ENCODE results near the gene RBM12. TPM values are rescaled to one million over a fixed set of nuclear protein-coding genes. Genes with fewer than 3 reads are reported as not detected.
A peak's percentile ranks its signal among the peaks of the same experiment; 100 is the strongest.
"Not testable (repeated sequence)": the region's sequence is repeated elsewhere in the genome, so short reads cannot be mapped to it uniquely, and the experiment has no call there.

Gene RBM12
- 147 TPM for total RNA-seq (ENCODE audit: unreplicated experiment)
- long read RNA-seq, full-length matches to known transcripts = 1 of 10 reads
- long read RNA-seq, partial matches to known transcripts = 0 of 10 reads
- long read RNA-seq, other reads (novel, unspliced or antisense) = 9 of 10 reads

DNA sequence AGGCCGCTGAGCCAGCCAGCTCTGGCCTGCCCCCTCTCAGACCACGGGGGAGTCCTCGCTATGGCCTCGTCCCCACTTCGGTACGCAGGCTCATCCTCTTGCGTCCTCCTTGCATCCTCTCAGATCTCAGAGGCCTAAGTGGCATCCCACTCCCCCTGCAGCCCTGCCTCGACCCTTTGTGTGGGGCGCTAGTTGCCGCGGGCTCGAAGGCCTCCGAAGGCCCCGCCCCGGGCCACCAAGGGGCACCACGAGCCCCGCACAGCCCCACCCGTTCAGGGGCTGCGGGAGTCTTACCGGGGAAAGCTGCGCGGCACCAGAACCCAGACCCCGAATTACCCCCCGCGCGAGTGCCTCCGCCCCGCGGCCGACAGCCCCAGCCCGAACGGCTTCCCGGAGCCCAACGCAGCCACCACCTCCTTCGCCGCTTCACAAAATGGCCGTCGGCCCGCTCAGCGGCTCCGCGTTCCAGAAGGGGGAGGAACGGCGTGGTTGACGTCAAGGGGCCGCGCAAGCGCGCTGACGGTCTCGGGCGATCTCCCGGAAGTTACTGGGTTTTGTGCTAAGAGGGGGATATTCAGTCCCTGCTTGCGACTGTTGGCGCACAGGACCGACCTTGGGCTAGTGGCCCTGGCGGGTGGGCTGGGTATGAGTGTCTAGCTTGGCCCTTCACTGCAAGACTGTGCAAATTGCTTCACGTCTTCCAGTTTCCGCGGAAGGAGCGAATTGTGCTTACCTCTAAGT, at the start of gene RBM12, which contains the start of gene CPNE1:
RBM12 (minus strand) TSS at position 435 of the 741 bp plus-strand sequence. CDS start 9,578 bp downstream, outside the sequence.
CPNE1 (minus strand) TSS at position 435 of the 741 bp plus-strand sequence. CDS start 31,977 bp downstream, outside the sequence.
- Mint-ChIP-seq H3K9me3 (ENCODE audit: unreplicated experiment) (no peaks in the 10 kb centered on the region), H3K27me3 (ENCODE audit: unreplicated experiment) (peaks cover 3% of the 10 kb centered on the region), H3K36me3 (ENCODE audit: unreplicated experiment) (no peaks in the 10 kb centered on the region), H3K4me1 (ENCODE audit: low read depth, unreplicated experiment) (peaks cover 23% of the 10 kb centered on the region), H3K4me3 (ENCODE audit: unreplicated experiment) (peak within 1 kb of the TSS; percentile 86), H3K27ac (ENCODE audit: unreplicated experiment) (peak within 1 kb of the TSS; percentile 99)
- DNase-seq = peak; percentile 94
- TF ChIP-seq, protein P1, sequence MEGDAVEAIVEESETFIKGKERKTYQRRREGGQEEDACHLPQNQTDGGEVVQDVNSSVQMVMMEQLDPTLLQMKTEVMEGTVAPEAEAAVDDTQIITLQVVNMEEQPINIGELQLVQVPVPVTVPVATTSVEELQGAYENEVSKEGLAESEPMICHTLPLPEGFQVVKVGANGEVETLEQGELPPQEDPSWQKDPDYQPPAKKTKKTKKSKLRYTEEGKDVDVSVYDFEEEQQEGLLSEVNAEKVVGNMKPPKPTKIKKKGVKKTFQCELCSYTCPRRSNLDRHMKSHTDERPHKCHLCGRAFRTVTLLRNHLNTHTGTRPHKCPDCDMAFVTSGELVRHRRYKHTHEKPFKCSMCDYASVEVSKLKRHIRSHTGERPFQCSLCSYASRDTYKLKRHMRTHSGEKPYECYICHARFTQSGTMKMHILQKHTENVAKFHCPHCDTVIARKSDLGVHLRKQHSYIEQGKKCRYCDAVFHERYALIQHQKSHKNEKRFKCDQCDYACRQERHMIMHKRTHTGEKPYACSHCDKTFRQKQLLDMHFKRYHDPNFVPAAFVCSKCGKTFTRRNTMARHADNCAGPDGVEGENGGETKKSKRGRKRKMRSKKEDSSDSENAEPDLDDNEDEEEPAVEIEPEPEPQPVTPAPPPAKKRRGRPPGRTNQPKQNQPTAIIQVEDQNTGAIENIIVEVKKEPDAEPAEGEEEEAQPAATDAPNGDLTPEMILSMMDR (IDR thresholded peaks at IDR 0.05; ENCODE audit: partially characterized antibody, unreplicated experiment) = no peak

- Mint-ChIP-seq H3K4me1 (ENCODE audit: low read depth, unreplicated experiment) (peaks cover 3% of the 10 kb centered on the region), H3K4me3 (ENCODE audit: unreplicated experiment) (no peak overlapping the region), H3K9me3 (ENCODE audit: unreplicated experiment) (peaks cover 2% of the 10 kb centered on the region), H3K27me3 (ENCODE audit: unreplicated experiment) (peaks cover 3% of the 10 kb centered on the region), H3K36me3 (ENCODE audit: unreplicated experiment) (no peaks in the 10 kb centered on the region), H3K27ac (ENCODE audit: unreplicated experiment) (peak overlapping the region; percentile 55)
- TF ChIP-seq, protein P1 (IDR thresholded peaks at IDR 0.05; ENCODE audit: partially characterized antibody, unreplicated experiment) = no peak
- no peak for DNase-seq
These were observed 49.4 kb upstream of the RBM12 start for GRCh38 chr20:35714127-35714526.

DNA sequence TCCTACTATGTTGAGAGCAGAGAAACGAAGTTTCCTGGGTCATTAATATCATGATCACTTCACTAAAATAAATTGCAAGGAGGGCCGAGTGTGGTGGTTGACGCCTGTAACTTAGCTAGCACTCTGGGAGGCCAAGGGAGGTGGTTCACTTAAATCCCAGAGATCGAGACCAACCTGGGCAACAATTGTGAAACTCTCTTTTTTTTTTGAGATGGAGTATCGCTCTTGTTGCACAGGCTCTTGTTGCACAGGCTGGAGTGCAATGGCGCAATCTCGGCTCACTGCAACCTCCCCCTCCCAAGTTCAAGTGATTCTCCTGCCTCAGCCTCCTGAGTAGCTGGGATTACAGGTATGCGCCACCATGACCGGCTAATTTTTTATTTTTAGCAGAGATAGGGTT, 48.4 kb upstream of the RBM12 start:
- not testable (repeated sequence) for DNase-seq; H3K27me3 Mint-ChIP-seq (ENCODE audit: unreplicated experiment); H3K36me3 Mint-ChIP-seq (ENCODE audit: unreplicated experiment); H3K4me1 Mint-ChIP-seq (ENCODE audit: low read depth, unreplicated experiment); H3K4me3 Mint-ChIP-seq (ENCODE audit: unreplicated experiment); H3K27ac Mint-ChIP-seq (ENCODE audit: unreplicated experiment); H3K9me3 Mint-ChIP-seq (ENCODE audit: unreplicated experiment)

GRCh38 chr20:35711588-35712209, 47.0 kb upstream of the RBM12 start:
- Mint-ChIP-seq H3K4me3 (ENCODE audit: unreplicated experiment) (no peak overlapping the region), H3K27ac (ENCODE audit: unreplicated experiment) (peak overlapping the region; percentile 59), H3K36me3 (ENCODE audit: unreplicated experiment) (no peaks in the 10 kb centered on the region), H3K4me1 (ENCODE audit: low read depth, unreplicated experiment) (peaks cover 3% of the 10 kb centered on the region), H3K27me3 (ENCODE audit: unreplicated experiment) (peaks cover 3% of the 10 kb centered on the region), H3K9me3 (ENCODE audit: unreplicated experiment) (peaks cover 2% of the 10 kb centered on the region)
- TF ChIP-seq, protein P1 (IDR thresholded peaks at IDR 0.05; ENCODE audit: partially characterized antibody, unreplicated experiment) = no peak
- no peak for DNase-seq

DNA sequence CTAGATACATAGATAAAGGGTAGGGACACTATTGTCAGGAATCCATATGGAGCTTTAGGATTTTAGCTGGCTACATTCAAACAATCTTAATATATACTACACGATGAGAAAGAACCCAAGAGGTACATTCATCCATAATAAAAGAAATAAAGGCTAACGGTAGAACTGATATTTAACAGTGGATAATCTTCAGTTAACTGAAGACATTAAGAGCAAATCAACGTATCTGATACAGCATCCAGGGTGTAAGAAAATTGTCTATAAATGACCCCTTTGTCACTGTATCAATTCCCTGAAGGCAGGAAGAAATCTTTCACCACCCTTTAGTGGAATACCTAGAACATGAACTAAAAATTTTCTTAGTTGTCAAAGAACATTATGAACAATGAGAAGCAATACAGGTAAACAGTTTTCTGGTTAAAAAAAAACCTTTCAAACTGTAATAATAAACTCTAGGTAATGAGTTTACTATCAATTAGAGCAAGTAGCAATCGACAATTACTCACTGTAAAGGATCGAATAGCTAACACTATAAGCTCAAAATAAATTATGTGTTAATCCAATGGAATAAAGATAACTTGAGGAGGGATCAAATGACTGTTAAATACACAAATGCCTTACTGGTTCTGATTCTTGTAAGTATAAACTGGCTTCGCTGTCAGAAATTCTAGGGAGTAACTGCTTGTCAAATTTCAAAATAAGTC, 46.3 kb upstream of the RBM12 start:
- H3K27me3 Mint-ChIP-seq (ENCODE audit: unreplicated experiment) = peaks cover 3% of the 10 kb centered on the region
- peak overlapping the region; percentile 59 for H3K27ac Mint-ChIP-seq (ENCODE audit: unreplicated experiment)
- H3K36me3 Mint-ChIP-seq (ENCODE audit: unreplicated experiment) = no peaks in the 10 kb centered on the region
- no peak overlapping the region for H3K4me3 Mint-ChIP-seq (ENCODE audit: unreplicated experiment)
- no peak for DNase-seq
- H3K4me1 Mint-ChIP-seq (ENCODE audit: low read depth, unreplicated experiment) = peaks cover 3% of the 10 kb centered on the region
- H3K9me3 Mint-ChIP-seq (ENCODE audit: unreplicated experiment) = peaks cover 2% of the 10 kb centered on the region
- TF ChIP-seq, protein P1 (IDR thresholded peaks at IDR 0.05; ENCODE audit: partially characterized antibody, unreplicated experiment) = no peak

All from glutamatergic neuron (in vitro differentiated cells).